Activated CD4-positive, CD25-positive, alpha-beta regulatory T cell (primary cell): Measurements from ENCODE around the gene TBX15.

Experiments used
- DNase-seq, 4 experiments: peaks; one replicate each; lab custom pipeline; 2025; lab: John Stamatoyannopoulos, UW

Gene TBX15

DNA sequence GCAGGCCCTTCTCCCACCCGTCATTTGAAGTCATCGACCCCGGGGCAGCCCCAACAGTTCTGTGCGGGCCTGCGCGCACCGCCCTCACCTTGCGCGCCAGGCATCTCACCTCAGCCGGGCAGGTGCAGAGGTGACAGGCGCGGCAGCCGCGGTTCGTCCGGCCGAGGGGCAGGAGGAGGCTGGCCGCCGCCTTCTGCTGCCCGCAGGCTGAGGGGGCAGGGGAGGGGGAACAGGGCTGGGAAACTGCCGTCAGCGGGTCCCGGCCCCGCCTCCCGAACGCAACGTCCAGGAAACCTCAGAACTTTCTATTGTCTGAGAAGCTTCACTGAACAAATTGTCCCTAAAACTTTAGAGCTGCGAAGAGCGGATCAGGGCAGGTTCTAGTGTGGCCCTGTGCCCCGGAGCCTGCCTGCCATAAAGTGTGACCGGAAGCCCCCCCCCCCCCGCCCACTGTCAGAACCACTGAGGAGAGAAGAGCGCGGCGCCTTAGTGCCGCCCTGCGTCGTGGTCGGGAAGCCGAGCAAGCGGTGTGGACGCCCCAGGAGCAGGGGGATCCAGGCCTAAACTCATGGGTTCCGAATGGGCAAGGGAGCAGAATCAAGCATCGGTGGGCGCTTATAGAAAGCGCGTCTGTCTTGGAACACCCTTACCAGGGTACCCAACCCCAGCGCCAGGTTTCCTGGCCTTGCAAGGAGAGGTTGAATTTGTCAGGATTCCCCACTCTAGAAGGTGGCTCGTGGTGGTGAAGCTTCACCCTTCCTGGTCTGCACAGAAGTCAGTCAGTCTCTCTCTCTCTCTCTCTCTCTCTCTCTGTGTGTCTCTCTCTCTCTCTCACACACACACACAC, 13.3 kb upstream of the TBX15 start:
- no peak for DNase-seq

DNA sequence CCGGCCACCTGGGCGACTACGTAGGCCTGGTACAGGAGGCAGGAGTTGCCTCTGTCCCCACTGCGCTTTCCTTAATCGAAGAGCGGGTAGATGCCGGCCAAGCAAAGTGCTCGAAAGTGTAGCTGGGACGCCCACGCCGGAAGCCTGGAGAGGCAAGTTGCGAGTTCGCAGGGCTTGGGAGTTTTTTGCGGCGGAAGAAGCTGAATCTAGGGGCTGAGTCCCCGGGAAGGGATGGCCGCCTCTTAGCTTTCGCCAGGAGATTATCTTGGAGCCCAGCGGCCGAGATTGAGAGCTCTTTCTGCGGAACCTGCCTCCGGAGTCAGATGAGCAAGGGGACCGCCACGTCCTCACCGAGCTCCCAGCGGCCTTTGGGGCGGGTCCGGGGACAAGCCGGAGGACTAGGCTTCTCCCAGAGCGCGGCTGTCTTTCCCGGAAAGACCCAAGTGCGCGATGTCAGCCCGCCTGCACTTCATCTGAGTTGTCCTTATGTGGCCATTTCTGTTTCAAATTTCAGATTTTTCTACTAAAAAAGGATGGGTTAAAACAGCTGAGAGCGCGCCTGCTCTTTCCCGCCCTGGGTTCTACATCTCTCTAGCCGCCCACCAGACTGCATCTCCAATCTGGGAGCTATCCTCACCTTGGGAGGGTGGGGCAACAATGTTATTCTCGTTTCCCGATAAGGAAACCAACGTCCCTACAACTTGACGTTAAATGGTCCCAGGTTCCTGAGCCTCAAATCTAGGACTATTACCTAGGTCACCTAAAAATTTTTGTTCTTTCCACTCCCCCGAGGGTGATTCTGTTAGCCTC, 12.4 kb upstream of the TBX15 start:
- no peak for DNase-seq

GRCh38 chr1:118999348-119000071, 11.4 kb upstream of the TBX15 start:
- no peak for DNase-seq

- DNase-seq = no peak
These were observed 10.0 kb upstream of the TBX15 start for GRCh38 chr1:118998171-118998570.

GRCh38 chr1:118997225-118997624, 9.1 kb upstream of the TBX15 start:
- no peak for DNase-seq

- DNase-seq = no peak
These were observed 7.3 kb upstream of the TBX15 start for GRCh38 chr1:118995312-118996016.

DNA sequence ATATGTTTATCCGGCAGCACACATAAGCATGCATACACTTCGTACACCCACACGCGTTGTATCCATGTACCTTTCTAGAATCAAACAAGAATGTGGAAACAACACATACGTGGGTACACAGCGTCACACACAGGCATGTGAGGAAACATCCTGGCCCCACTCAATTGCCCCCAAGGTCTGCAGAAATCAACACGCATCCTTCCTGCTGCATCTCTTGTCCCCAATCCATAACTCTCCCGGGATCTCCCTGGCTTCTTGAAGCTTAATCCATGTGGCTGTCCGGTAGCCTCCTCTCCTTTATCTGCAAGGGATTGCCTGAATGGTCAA, 5.5 kb upstream of the TBX15 start:
- no peak for DNase-seq

DNA sequence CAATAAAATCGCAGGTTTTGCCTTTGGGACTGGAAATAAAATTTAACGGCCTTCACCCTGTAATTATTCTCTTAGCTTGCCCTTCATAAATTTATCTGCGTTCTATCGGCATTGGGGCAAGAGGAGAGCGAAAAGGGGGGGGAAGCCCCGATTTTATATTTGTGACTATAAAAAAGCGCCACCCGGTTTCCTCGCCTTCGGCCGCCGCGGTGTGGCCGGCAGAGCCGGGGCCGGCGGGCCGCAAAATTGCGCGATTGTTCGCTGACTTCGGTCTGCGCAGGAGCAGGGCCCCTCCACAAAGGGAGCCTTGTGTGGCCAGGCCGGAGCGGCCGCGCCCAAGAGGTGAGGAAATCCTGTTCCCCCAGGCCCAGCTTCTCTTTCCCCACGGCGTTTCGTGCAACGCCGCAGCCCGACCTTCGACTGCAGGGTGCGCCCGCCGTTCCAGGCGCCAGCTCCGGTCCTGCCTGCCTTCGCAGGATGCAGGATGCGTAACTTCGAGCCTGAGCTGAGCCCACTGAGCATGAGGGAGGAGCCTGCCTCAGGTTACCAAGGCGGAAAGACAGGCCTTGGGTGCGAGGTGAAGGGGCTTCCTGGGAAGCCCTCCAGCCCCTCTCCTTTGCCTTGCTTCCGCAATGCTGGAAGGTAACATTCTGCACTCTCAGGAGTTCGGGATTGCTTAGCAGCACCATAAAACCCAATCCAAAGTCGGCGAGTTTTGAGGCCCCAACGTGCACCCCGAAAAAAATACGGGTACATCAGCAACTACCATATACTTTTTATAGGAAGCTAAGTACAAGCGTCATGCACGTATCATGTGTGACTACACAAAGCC, 4.9 kb upstream of the TBX15 start:
- DNase-seq = no peak

DNA sequence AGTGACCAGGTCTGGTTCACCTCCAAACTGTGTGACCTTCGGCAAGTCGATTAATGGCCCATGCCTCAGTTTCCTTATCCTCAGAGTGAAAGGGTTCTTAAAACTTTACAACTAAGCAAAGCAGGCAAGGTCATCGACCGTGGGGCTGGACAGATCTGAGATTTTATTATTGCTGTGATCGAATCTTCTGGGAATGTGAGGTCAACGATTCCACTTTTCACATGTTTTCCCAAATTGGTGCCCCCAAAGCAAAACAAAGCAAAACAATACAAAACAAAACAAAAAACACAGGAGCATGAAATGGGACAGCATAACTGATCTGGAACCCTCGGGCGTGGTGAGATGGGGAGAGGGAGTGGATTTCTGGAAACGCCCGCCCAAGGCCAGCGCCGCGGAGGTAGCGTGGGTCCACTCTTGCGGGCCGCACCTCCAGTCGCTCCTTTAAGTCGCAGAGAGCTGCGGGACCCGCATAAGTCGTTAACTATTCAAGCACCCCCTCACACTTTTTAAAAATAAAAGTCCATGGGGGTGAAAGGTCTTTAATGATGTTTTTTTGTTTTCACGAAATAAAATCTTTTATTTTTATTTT, 4.2 kb upstream of the TBX15 start:
- DNase-seq = no peak

GRCh38 chr1:118991448-118991847, 3.3 kb upstream of the TBX15 start:
- DNase-seq = no peak

GRCh38 chr1:118990513-118991152, 2.5 kb upstream of the TBX15 start:
- DNase-seq = no peak

DNA sequence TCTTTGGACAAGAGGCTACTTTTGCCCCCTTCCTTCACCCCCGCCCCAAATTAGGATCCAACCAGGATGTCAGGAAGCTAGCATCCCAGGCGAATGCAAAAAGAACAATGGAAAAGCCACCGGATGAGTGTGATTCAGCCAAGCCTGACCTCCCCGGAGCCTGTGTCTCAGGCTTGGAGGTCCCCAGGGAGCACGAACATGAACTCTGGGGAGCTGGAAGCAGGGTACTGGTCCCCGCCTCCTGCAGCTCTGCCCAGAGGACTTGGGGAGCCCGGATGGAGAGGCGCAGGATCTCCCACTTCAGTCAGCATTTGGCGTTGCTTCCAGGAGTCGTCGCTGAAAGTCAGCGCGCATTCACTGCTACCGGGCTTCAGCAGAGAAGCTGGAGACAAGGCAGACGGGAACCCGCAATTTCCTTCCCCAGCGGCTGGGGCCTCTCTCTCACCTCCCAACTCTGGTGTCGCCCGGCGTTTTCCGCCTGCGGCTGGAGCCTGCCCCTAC, 1.8 kb upstream of the TBX15 start:
- DNase-seq = no peak

DNA sequence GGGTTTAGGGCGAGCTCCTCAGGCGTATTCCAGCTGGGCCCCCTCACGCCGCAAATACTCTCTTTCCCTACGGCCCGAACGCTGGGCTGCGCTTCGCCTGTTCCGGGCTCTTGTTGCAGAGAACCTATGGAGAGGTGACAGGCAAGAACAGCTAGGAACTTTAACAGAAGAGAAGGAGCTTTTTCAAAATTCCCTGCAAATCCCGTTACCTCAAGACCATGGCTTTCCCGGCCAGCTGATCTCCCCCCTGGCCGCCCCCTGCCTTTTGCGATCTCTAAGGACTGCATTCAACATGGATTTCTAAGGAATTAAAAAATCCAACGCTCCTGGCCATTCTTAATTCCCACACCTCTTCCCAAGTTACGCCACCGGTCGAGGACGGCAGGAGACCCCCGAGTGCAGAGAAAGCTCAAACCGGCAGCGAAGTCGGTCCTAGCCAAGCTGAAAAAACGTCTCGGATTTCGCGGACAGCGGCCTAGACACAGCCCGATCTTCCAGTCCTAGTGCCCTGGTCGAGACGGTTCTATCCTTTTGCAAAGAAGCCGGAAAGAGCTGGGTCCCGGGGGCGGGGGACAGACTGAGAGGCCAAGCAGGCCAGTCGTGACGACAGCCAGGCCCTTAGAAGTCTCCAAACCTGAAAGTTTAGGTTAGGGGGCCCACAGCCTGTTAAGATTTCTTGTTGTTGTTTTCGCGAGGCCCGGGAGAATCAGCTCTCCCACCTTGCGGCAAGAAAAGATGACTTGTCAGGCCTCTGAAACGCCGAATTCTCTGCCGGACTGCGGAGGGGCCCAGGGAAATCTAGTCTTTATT, 1.1 kb upstream of the TBX15 start:
- DNase-seq = no peak

DNA sequence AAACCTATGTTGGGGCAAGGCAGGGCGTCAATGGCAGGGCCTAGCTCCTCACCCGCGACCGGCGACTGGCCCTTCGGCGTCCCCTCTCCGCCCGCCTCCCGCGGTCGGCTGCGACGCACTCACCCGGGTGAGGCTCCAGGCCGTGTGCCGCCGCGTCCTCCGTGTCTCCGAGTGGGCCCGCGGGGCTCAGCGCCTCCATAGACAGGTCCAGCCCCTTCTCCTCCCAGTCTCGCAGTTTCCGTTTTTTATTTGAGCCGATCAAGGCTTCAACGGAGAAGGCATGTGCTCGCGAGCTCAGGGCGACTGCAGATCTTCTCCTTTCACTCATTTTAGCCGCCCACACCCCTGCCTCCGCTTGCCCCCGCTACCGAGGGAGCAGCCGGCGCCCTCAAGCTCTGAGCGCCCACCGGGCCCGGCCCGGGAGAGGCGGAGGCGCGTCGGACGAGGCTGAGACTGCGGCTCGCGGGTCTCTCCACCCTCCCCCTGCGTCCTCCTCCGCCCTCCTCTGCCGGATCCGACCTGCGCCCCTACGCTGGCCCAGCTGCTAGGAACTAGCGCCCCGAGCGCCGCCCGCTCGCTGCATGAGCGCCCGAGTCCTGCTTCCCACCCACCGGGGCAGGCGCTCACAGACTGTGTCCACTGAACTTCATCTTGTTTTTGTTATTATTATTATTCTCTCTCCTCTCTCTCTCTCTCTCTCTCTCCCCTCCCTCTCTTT, 516 bp downstream of the TBX15 start:
- no peak for DNase-seq

DNA sequence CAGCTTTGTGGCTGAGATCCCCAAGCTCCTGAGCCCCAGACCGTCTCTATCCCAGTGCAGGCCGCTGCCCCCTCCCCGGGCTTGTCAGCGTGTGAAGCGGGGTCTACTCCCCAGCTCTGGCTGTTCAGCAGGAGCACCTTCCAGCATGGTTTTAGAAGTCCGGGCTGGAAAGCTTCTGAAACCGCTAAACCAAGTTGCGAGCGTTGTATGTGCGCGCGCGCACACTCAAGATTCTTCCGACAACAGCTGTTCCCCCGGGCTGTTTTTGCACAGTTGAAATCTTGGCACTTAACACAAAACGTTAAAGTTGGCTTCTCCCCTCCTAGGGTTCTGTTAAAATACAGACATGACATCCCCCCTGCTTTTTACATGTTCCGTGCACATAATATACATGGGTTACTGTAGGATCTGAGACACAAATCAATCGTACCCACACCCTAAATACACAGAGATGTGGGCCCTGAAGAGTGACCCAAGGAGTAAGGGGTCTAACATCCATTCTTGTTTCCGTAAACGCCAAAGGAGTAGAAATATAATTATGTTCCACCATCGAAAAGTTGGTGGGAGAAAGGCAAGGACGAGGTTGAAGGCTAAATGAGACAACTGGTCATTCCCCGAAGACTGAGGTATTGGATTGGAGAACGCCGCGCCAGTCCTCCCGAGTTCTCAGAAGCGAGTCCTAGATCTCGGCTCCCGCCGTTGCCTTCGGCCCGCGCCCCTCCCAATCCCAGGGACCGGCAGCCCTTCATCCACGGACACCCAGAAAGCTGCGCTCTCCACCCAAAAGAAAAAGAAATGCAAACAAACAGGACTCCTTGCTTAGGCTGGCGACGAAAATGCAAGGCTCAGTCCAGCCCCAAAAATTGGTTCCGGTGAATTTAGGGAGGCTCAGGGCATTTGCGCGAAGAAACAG, 1.3 kb downstream of the TBX15 start:
- DNase-seq = no peak

DNA sequence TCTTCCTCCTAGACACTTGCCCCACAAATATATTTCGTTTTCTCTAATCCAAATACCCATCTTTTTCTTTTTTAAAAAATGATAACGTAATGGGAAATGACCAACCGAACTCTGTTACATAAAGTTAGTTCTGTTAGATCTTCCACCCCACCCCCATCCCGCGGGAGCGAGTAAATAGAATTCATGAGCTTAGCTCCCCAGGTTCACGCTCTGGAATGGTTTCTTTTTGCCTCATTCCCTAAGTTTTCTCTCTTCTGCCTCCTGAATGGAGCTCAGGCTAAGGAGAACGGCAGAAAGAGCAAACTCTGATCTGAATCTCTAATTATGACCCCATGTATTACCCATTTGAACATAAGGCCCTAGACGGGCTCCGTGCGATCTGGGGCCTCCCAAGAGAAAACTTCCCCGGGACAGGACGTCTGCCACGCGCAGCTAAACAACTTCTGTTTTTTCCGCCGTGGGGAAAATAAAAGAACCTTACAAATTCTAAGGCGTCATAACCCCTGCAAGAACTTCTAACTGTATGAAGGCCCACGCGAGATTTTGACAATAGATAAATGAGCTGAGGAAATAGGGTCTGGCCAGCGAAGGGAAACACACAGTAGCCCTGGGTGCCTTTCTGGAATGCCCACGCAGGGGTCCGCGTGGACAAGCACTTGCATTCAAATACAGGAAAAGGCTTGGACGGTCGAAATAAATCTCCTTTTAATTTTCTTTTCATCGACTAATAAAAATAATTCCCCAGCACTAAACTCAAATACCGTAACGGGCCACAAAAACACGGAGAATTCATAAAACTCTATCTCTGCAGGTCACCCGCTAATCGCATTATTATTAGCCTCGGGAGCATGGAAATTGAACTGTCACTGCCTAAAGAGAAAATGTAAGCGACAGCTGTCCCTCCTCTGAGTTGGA, 2.2 kb downstream of the TBX15 start:
- no peak for DNase-seq
